ENCODE measurements around the gene PTPRJ. TPM values are rescaled to one million over a fixed set of nuclear protein-coding genes. Genes with fewer than 3 reads are reported as not detected.

Gene PTPRJ
- total RNA-seq, 2 donors from 2014 or later = 38.5 to 58.9 TPM

DNA sequence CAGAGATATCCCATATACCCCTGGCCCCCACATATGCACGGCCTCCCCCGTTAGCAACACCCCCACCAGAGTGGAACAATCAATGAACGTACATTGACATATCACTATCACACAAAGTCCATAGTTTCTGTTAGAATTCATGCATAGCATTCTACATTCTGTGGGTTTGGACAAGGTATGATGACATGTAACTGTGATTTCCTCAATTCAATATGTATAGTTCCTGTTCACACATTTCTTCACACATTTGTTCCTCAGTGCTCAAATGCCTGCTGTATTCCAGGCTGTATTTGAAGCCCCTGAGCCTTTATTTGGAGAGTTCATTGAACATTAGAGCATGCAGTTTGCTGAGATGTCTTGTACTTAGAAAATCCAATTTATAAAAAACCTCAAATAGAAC, 69.9 kb downstream of the PTPRJ start:
- DNase-seq = no peak
- no peak for ATAC-seq
- intact Hi-C loops (cut with DNase I, micrococcal nuclease) = no loop called here

DNA sequence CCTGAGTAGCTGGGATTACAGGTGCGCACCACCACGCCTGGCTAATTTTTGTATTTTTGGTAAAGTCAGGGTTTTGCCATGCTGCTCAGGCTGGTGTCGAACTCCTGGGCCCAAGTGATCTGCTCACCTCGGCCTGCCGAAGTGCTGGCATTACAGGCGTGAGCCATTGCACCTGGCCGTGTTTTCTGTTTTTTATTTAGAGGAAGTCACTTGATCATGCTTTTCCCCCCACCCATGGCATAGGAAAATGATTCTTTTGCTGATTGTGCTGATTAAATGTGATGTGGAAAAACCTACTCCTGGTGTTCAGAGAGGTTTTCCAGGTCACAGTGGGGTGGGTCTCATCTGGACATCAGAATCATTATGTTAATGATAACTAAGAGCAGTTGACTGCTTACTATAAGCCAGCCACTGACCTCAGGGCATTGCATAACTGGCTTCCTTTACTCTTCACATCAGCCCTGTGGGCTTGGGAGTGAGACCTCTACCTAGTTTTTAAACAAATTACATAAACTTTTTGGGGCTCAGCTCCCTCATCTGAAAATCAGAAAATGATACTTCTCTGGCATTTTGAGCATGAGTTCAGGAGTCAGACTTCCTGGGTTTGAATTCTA, 71.0 kb downstream of the PTPRJ start:
- ATAC-seq (no peak), DNase-seq (no peak)
- intact Hi-C loops (cut with DNase I, micrococcal nuclease) = no loop called here

DNA sequence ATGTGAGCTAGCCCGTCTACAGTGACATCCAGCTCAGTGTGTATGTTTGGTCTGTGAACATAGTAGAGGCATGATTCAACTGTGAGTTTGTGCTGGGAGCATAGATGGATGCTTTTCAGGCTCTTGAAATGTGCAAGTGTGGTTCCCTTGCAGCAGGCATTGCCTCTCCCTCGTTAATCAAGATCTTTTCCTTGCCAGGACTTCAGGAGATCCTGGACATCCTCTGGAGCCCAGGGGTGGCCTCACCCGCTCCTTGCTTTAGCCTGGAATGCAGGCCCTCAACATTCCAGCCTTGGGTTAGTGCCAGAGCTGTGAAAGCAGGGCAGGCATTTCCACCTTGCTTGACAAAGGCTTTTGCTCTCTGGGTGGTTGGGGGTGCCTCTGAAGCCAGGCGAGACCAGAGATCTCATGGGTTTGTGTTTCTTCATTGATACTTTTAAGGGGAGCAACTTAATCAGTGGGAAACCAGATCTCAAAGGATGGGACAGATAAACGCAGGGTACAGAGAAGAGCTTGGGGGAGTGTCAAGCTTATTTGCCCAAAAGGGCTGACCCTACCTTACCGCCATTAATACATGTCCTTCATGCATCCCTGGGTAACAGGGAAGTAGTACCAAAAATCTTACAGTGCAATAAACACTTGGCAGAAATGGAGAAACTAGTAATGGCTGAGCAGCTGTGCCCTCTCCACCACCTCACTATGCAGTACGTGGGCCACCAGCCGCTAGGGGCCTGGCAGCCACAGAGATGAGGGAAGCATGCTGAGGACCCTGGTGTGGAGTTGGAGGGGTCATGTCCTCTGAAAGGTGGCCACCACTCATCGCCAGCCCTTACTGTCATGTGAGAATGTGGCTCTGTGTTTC, 72.1 kb downstream of the PTPRJ start:
- DNase-seq (peak in 1 of 2 donors; percentile 54), ATAC-seq (no peak)
- intact Hi-C loops (cut with DNase I, micrococcal nuclease) = no loop called here

DNA sequence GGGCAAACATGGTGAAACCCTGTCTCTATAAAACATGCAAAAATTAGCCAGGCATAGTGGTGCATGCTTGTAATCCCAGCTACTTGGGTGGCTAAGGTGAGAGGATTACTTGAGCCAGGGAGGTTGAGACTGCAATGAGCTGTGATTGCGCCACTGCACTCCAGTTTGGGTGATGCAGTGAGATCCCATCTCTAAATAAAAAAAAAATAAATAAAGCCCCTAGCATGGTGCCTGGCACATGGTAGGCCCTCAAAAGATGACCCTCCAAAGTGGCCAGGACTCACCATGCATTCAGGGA, 74.6 kb downstream of the PTPRJ start:
- intact Hi-C loops (cut with DNase I, micrococcal nuclease) = no loop called here
- DNase-seq (no peak), ATAC-seq (no peak)

DNA sequence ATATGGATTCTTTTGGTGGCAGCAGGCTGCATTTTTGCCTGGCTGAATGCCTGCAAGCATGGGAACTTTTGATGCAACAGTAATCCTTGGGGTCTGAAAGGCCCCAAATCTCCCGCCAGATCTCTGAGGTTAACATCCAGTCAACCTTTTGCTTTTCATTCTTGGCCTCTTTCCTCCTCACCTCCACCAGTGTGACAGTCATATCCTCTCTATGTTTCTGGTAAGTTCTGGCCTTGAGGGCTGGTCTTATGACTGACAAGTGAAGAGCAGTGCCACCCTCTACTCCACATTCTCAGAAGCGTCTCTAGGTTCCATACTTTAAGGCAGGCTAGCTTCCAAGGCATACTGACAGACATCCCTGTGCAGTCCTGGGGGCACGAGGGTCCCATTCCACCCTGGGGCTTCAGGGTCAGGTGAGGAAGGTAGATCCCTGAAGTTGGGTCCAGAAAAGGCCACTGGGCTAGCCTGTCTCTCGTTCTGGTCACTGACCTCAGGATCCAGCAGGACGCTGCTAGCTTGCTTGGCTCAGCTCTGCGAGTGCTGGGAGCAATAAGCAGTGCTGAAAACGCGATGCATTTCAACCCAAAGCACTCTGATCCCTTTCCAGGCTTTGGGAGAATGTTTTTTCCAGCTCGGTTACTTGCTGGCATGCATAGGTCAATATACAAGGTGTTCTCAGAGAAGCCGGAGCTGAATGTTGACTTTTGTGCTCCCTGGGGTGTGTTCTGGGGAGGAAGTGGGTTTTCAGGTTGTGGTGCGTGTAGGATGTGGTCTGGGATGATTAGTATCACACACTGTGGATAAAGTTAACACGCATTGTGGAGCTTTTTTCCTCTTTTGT, 75.2 kb downstream of the PTPRJ start:
- intact Hi-C loops (cut with DNase I, micrococcal nuclease) = no loop called here
- ATAC-seq = peak; percentile 93

DNA sequence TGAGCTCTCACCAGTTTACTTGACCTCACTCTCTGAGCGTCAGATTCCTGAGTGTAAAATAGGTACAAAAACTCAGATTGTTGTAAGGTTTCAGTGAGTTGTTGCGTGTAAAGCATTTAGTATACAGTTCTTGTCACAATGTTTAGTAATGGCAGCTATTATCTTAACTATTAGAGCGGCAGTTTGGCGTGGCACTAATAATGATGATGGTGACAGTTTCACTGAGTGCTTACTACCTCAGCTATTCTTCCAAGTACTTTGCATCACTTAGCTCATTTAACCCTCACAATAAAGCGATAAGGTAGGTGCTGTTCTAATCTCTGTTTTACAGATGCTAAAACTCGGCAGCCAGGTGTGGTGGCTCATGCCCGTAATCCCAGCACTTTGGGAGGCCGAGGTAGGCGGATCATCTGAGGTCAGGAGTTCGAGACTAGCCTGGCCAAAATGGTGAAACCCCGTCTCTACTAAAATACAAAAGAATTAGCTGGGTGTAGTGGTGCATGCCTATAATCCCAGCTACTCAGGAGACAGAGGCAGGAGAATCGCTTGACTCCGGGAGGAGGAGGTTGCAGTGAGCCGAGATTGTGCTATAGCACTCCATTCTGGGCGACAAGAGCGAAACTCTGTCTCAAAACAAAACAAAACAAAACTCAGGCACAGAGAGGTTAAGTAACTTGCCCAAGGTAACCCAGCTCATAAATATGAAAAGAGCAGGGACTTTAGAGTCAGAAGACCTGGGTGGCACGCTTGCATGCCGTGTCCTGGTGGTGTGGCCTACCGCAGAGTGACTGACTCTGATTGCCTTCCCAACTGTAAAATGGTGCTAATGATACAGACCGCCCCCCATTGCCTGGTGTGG, 76.2 kb downstream of the PTPRJ start:
- intact Hi-C loops (cut with DNase I, micrococcal nuclease) = no loop called here
- no peak for DNase-seq
- ATAC-seq = no peak

More for the DNA sequence above, 75.2 kb downstream of the PTPRJ start:
- DNase-seq = peak; percentile 35 to 66

DNA sequence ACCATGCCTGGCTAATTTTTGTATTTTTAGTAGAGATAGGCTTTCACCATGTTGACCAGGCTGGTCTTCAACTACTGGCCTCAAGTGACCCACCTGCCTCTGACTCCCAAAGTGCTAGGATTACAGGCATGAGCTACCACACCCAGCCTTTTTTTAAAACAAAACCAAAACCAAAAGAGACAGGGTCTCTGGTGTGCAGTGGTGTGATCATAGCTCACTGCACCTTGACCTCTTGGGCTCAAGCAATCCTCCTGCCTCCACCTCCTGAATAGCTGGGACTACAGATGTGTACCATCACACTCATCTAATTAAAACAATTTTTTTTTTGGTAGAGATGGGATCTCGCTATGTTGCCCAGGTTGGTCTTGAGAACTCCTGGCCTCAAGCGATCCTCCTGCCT, 77.7 kb downstream of the PTPRJ start:
- DNase-seq (no peak), ATAC-seq (no peak)
- intact Hi-C loops (cut with DNase I, micrococcal nuclease) = no loop called here

DNA sequence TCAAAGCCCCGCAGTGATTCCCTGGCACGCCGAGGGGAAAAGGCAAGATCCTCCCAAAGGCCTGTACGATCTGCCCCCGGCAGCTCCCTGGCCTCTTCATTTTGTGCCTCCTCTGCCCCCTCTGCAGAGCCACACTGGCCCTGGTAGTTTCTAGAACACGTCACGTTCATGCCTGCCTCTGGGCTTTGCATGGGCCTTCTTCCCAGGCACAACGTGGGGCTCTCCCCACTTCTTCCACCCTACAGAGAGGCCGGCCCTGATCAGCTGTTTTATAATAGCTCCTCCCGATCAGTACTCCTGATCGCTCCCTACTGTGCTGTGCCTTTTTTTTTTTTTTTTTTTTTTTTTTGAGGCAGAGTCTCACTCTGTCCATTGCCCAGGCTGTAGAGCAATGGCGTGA, 78.4 kb downstream of the PTPRJ start:
- no peak for ATAC-seq
- DNase-seq = no peak
- intact Hi-C loops (cut with DNase I, micrococcal nuclease) = no loop called here

DNA sequence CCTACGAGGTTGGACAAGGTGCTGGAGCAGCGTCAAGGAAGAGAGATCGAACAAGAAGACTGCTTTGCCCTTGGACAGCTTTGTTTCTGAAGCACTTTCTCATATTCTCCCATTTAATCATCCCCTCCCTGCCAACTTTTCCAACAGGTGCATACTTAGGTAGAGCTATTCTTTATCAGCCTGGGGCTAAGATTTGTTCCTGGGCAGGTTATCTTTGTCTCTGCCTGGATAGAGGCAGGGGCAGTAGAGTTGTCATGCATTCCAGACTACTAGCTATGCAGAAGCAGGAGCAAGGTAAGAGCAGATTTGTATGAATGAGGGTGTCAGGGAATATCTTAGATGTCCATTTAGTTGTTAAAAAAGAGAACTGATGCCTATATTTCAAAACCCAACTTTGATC, 82.3 kb downstream of the PTPRJ start:
- no peak for DNase-seq
- no peak for ATAC-seq
- intact Hi-C loops (cut with DNase I, micrococcal nuclease) = no loop called here

DNA sequence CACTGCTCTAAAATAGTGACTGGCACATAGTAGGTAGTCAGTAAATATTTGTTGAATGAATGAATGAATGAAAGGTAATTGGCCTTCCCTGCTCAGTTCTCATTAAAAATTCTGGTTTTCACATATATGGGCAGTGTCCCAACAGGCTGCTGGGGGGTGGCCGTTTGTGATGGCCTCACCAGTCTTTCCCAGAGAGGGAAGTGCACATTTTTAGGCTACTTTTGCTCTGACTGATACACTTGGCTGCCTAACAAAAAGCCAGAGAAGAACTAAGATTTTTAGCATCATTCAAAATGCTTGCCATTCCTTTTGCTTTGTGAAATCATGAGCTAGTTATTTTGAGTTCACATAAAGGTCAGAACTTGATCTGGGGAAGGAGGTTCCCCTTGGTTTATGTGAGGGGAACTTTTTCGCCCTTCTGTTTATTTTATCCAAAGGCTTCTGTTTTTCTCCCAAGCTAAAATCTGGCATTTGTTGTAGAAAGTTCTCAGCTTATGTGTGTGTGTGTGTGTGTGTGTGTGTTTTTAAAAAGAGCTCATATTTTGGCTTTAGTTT, 83.1 kb downstream of the PTPRJ start:
- intact Hi-C loops (cut with DNase I, micrococcal nuclease) = no loop called here
- DNase-seq = no peak
- no peak for ATAC-seq

DNA sequence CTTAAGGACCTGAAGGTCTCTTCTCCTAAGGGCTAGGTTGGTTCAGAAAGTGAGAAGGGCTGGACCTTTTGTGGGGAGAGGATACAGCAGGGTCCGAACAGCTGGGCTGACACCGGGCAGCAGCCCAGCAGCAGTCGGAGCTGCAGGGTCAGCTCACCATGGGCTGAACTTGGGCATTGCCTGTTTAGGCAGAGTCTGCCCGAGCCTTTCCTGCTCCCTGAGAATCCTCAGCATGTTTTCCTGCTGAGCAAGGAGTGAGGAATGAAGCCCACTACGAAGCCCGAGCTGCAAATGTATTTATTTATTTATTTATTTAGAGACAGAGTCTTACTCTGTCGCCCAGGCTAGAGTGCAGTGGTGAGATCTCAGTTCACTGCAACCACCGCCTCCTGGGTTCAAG, 83.9 kb downstream of the PTPRJ start:
- intact Hi-C loops (cut with DNase I, micrococcal nuclease) = no loop called here
- ATAC-seq = no peak
- DNase-seq = no peak

DNA sequence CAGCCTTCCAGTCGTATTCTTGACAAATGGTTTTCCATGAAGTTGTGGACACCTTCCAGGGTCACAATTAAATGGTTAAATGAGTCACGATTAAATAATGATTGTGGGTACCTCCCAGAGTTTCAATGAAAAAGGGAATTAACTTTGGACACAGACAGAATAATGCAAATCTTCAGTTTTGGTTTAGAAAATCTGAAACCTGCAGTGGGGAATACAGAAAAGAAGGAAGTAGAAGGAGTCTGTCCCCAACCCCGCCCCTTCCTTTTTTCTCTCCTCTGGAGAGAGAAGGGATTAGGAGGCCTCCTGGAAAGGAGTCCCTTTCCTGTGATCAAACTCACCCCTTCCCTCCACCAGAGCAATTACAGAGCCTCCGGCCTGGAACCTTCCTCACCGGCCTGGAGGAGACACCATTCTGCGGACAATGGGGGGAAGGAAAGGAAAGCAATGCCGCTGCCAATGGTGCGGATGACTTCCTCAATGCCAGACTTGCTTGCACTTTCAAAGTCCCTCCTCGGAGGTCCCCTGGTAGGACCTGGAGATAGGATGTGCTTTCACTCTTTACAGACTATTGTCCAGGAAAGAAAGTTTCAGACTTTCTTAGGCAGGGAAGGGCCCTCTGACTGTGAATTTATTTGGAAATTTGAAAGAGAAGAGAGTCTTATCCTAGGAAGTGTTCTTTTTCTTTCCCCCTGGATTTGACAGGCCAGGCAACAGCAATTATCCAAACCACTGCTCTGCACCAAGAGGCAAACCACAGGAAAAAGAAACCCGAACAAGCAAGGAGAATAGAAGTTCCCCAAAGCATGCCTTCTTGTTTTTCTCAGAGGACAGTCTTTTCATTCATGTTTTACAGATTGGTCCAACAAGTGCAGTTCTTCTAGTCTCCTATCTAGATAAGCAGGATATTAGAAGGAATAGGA, 86.8 kb downstream of the PTPRJ start:
- intact Hi-C loops (cut with DNase I, micrococcal nuclease) = no loop called here
- no peak for ATAC-seq
- no peak for DNase-seq

DNA sequence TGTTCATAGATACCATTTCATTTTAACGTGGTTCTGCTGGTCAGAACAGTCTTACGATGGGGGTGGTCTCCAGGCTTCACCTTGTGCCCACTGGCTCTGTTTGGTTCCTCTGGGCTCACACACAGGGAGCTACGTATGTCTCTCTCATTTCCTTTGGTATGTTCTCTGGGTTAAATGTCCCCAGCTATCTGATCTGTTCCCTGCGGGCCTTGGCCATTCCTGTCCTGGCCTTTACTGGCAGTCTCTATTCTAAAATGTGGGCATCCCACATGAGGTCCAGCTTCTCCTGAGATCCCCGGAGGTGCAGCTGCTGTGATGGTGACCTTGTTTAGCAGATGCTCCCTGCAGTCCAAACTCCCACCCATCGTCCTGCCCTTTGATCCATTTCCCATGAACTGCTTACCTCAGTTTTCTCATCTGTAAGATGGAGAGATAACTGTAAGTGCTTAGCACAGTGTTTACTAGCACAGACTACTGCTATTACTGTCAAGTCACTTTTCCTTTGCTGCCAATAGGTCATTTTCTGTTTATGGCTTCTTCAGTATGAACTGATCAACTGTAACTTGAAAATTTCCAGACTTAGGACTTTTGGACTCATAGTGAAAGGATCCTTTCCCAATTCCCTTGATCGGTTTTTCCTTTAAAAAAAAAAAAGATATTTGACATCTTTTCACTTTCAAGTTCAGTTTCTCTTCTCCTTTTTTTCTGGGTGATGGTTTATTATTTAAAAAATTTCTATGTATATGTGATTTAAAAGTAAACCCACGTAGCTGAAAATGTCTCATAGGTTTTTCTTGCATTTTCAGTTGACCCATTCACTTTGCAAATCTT, 92.9 kb downstream of the PTPRJ start:
- ATAC-seq (no peak), DNase-seq (no peak)
- intact Hi-C loops (cut with DNase I, micrococcal nuclease) = no loop called here

DNA sequence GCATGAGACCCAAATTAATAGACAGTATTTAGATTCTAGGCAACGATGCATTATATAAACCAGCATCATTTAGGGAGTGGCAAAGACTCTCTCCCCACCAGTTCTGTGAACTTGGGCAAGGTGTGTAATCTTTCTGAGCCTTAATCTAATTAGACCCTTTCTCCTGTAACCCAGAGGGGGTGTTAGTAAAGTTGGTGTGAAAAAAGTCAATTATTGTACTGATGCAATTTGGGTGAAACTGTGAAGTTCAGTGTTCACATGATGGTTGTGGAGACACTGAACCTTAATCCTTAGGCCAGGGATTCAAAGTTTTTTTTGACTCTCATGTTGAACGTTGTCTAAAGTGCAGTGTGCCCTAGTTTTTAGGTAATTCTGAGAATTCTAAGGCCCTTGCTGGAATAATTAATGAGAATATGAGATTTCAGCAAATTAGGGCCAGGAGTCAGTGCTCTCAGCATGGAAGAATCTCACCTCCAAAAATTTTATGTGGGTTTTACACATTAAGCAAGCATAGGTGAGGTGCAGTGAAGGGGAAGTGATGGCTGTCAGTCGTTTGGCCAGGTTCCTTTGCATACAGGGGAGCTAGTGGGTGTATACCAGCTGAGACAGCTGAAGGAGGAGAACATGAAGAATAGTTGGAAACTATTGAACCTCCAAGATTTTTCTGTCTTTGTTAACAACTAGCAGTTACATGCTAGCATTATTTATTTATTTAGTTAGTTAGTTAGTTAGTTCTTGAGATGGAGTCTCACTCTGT, 94.2 kb downstream of the PTPRJ start:
- no peak for ATAC-seq
- intact Hi-C loops (cut with DNase I, micrococcal nuclease) = no loop called here
- no peak for DNase-seq

DNA sequence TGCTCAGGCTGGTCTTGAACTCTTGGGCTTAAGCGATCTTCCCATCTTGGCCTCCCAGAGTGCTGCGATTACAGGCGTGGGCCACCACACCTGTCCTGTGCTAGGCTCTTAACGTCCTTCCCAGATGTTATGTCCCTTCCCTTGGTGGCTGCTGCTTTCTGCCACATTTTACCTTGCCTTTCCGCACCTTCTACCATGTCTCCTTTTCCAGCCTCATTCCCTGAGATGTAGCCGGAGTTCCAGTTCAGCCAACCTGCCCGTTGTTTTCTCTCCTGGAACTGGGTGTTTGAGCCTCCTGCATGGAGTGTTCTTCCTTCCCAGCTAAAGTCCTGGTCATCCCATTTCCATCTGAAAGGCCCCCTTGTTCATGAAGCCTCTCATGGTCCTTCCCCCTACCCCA, 95.3 kb downstream of the PTPRJ start:
- DNase-seq = no peak
- intact Hi-C loops (cut with DNase I, micrococcal nuclease) = no loop called here
- ATAC-seq = no peak

DNA sequence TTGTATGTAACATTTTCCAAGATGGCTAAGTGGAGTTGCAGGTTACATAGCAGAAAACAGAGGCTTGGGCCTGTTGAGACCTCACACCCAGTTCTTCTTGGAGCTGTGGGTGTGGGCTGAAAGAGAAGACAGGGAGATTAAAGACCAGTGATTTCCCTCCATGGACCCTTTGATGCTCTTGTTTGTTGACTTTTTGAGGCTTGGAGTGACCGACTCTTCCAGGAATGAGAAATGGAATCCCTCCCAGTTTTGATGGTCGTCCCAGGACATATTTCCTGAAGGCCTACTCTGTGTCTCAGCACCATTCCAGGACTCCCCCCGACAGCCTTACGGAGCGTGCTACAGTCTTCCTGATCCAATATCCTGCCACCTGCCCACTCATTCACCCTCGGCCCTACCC, 96.9 kb downstream of the PTPRJ start:
- intact Hi-C loops (cut with DNase I, micrococcal nuclease) = no loop called here
- ATAC-seq (no peak), DNase-seq (no peak)

All from left colon (tissue), 2 donors.